OCI-LY3 (cell line): ENCODE results near the gene ZYX.

Experiments
- H2AFZ ChIP-seq: fragments of 200-600, 300-600 bp; shearing (Covaris generic); 2 replicates; pipeline ENCODE4 v1.6.0; 2014; ENCODE audit warnings: antibody characterized with exemption, low read depth, low read length
- H3K27ac ChIP-seq: fragments of 200-600, 300-600 bp; sonication (generic); 2 replicates; pipeline ENCODE4 v1.5.1; 2014; ENCODE audit warnings: mild to moderate bottlenecking, low read length, moderate library complexity, mixed read lengths
- H3K27me3 ChIP-seq: fragments of 200-600, 300-600 bp; sonication (generic); 2 replicates; pipeline ENCODE4 v1.6.1; 2014; ENCODE audit warnings: low read depth, low read length, mixed read lengths
- H3K36me3 ChIP-seq: fragments of 200-600, 300-600 bp; sonication (generic); replicated peaks from 2 replicates; pipeline ENCODE3; 2014; ENCODE audit warnings: low read depth, low read length, mixed read lengths
- H3K4me1 ChIP-seq: fragments of 300-600, 200-600 bp; sonication (generic); 2 replicates; pipeline ENCODE4 v1.6.1; 2014; ENCODE audit warnings: low read length, mixed read lengths
- H3K4me2 ChIP-seq: fragments of 200-600, 300-600 bp; sonication (generic); 2 replicates; pipeline ENCODE4 v1.6.1; 2014; ENCODE audit warnings: low read length, mixed read lengths
- H3K4me3 ChIP-seq: fragments of 300-600, 200-600 bp; sonication (generic); 2 replicates; pipeline ENCODE4 v1.5.1; 2014; ENCODE audit warnings: antibody characterized with exemption, mild to moderate bottlenecking, low read length, moderate library complexity
- H3K79me2 ChIP-seq: fragments of 300-600, 200-600 bp; shearing (Covaris generic); 2 replicates; pipeline ENCODE4 v1.6.1; 2014; ENCODE audit warnings: mild to moderate bottlenecking, low read length, mixed read lengths
- H3K9ac ChIP-seq: fragments of 300-600, 200-600 bp; shearing (Covaris generic); 2 replicates; pipeline ENCODE4 v1.6.0; 2014; ENCODE audit warnings: mild to moderate bottlenecking, low read length, moderate library complexity
- H3K9me3 ChIP-seq: fragments of 200-600, 300-600 bp; shearing (Covaris generic); 2 replicates; pipeline ENCODE4 v1.6.1; 2014; ENCODE audit warnings: low read length, mixed read lengths; ENCODE audit not compliant: insufficient read depth
- H4K20me1 ChIP-seq: fragments of 200-600, 300-600 bp; sonication (generic); 2 replicates; pipeline ENCODE4 v1.6.1; 2016; ENCODE audit warnings: low read length, mixed read lengths; ENCODE audit not compliant: insufficient read depth
- CTCF ChIP-seq: fragments of 200-600, 300-600 bp; sonication (generic); IDR thresholded peaks from 2 replicates; pipeline ENCODE4 v1.5.1; 2014; ENCODE audit warnings: antibody characterized with exemption, low read length, low read depth
- EZH2phosphoT487 ChIP-seq: fragments of 200-600 bp; shearing (Covaris generic); IDR thresholded peaks from 2 replicates; pipeline ENCODE4 v1.6.1; 2018; ENCODE audit warnings: antibody characterized with exemption, mixed run types, low read depth

ZYX gene

DNA sequence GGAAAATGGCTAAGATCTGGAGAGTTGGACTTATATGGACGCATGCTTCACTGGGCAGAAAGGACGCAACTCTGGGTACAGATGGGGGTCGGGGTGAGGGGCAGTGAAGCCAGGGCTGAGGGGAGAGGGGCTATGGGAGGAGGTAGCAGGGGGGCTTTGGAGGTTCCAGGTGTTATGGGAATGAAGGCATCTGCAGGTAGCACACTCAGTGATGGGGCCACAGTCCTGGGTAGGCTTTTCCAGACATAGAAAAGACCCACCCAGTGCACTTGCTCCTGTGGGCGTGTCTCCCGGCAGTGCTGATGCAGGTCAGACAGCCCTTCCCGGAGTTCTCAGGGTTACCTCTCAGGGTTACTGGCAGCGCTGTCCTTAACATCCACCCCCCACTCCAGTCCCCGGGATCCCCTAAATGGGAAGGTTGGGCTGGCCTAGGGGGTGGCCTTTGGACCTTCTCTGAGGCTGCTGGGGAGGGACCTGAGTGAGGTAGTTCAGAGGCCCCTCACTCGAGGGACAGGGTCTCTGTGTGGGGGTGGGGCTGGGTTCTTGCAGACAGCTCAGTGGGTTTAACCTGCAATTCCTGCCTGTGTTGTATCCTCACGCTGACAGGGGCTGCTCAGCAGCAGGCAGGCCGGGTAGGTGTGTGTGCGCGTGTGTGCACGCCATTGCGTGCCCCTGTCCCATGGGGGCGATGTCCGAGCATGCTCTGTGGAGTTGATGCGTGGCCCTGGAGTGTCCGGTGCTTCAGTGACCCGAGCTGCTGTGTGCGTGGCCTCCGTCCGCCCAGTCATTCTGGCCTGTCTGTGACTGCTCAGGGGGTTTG lies 6.2 kb downstream of the ZYX start:
- peaks cover 28% of the 10 kb centered on the region for H4K20me1 ChIP-seq
- no peak overlapping the region for H3K4me3 ChIP-seq
- H2AFZ ChIP-seq = no peak overlapping the region
- peaks cover 1% of the 10 kb centered on the region; the same call in 1 of the 2 replicates for H3K4me1 ChIP-seq
- H3K79me2 ChIP-seq = peaks cover 18% of the 10 kb centered on the region
- H3K9ac ChIP-seq = no peak overlapping the region
- no peaks in the 10 kb centered on the region for H3K9me3 ChIP-seq
- no peak overlapping the region for H3K4me2 ChIP-seq
- TF ChIP-seq EZH2phosphoT487 (no peak), CTCF (peak; percentile 14; the same call in 1 of the 2 replicates)
- H3K27ac ChIP-seq = no peak overlapping the region
- H3K36me3 ChIP-seq = peaks cover 29% of the 10 kb centered on the region
- no peaks in the 10 kb centered on the region for H3K27me3 ChIP-seq

DNA sequence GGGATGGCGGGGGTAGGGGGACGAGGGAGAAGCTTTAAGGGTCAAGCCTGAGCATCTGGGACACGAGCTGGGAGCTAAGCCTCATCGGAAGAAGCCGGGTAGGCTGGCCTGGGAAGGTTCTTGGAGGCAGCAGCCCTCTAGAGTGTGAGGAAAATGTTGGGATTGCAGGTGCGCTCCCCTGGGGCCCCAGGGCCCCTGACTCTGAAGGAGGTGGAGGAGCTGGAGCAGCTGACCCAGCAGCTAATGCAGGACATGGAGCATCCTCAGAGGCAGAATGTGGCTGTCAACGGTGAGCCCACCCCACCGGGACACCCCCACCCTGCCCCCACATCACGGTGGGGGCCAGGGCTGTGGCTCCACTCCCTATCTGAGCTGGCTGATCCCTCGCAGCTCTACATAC lies 6.9 kb downstream of the ZYX start:
- H3K4me2 ChIP-seq = no peak overlapping the region
- H3K27ac ChIP-seq = no peak overlapping the region
- H3K36me3 ChIP-seq = peaks cover 25% of the 10 kb centered on the region
- H4K20me1 ChIP-seq = peaks cover 28% of the 10 kb centered on the region
- no peak overlapping the region for H3K9ac ChIP-seq
- H2AFZ ChIP-seq = no peak overlapping the region
- no peaks in the 10 kb centered on the region for H3K4me1 ChIP-seq
- peaks cover 11% of the 10 kb centered on the region for H3K79me2 ChIP-seq
- no peak overlapping the region for H3K4me3 ChIP-seq
- TF ChIP-seq EZH2phosphoT487 (no peak), CTCF (no peak)
- H3K27me3 ChIP-seq = no peaks in the 10 kb centered on the region
- no peaks in the 10 kb centered on the region for H3K9me3 ChIP-seq

- Histone ChIP-seq H2AFZ (no peak overlapping the region), H3K79me2 (peaks cover 9% of the 10 kb centered on the region), H3K4me3 (no peak overlapping the region), H3K4me1 (no peaks in the 10 kb centered on the region), H4K20me1 (peaks cover 26% of the 10 kb centered on the region), H3K27ac (no peak overlapping the region), H3K27me3 (no peaks in the 10 kb centered on the region), H3K9ac (no peak overlapping the region), H3K9me3 (no peaks in the 10 kb centered on the region), H3K4me2 (no peak overlapping the region), H3K36me3 (peaks cover 22% of the 10 kb centered on the region)
- TF ChIP-seq EZH2phosphoT487 = no peak
- TF ChIP-seq CTCF = no peak
Observed at GRCh38 chr7:143388491-143389101, 7.5 kb downstream of the ZYX start.

DNA sequence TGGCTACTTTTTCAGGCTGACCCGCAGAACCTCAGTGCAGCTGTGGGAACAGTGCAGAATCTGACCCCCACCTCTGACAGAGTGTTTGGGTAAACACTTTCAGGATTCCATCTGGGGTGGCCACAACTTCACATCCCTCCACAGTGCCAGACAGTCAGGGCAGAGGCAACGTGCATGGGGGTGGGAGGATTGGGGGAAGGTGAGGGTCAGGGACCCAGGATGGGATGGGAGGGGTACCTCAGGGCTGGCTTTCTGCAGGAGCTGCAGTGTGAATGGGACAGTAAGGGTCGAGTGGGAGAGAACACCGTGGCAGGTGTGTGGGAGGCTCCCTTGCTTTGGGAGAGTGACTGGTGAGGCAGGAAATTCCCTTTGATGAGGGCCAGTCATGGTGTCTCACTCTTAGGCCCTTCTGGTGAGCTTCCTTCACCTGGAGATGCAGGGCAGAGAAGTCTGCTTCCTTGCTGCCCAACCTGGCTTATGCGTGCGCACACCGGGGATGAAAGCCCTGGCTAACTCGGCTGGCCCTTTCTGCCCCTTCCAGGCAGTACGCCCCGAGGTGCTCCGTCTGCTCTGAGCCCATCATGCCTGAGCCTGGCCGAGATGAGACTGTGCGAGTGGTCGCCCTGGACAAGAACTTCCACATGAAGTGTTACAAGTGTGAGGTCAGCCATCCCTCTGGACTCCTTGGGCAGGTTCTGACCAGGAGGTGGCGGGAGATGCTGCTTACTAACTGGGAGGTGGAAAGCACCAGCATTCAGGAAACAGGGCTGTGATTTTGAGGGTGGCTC lies 8.4 kb downstream of the ZYX start:
- Histone ChIP-seq H3K27ac (no peak overlapping the region), H3K9me3 (no peaks in the 10 kb centered on the region), H3K4me3 (no peak overlapping the region), H4K20me1 (peaks cover 24% of the 10 kb centered on the region), H3K9ac (no peak overlapping the region), H3K4me1 (no peaks in the 10 kb centered on the region), H3K4me2 (no peak overlapping the region), H3K36me3 (peaks cover 20% of the 10 kb centered on the region), H3K27me3 (no peaks in the 10 kb centered on the region), H2AFZ (no peak overlapping the region), H3K79me2 (peaks cover 7% of the 10 kb centered on the region)
- TF ChIP-seq CTCF (no peak), EZH2phosphoT487 (no peak)
